Activated T-cell treated with anti-CD3 and anti-CD28 coated beads, Interleukin-2, amount 50 U/mL, for 48 hours (primary cell): ENCODE measurements around the gene MAP1B.

Experiments used
- DNase-seq, 2 experiments: peaks; one replicate each; pipeline ENCODE4 v3.0.0-alpha.2; 2020

The MAP1B gene

DNA sequence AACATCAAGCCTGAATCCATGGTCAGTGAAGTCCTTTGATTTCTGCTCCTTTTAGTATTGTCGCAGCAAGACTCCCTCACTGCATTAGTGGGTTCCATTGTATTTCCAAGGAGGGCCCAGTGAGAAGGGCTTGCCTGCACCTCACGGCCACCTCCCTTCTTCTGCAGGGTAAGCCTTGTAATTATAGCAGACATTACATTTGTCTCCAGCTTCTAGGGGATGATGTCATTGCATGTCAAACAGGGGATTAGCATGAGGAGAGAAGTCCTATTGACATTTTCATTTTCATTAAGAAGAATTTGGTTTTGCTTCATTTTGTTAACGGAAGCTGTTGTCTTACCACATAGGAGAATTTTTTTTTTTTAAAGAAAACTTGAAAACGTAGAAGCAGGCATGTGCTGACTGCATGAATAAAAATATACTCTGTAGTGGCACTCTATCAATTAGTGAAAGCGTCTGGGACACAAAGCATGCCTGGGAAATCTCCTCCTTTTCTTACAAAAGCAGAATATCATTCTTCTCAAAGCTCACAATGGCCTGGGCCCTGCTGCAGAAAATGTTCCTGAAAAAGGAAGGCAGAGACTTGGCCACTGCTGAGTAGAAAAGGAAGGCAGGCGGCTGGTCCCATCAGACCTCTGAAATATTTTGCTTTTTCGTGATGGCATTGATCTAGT is 27.1 kb downstream of the MAP1B start:
- DNase-seq = no peak

DNA sequence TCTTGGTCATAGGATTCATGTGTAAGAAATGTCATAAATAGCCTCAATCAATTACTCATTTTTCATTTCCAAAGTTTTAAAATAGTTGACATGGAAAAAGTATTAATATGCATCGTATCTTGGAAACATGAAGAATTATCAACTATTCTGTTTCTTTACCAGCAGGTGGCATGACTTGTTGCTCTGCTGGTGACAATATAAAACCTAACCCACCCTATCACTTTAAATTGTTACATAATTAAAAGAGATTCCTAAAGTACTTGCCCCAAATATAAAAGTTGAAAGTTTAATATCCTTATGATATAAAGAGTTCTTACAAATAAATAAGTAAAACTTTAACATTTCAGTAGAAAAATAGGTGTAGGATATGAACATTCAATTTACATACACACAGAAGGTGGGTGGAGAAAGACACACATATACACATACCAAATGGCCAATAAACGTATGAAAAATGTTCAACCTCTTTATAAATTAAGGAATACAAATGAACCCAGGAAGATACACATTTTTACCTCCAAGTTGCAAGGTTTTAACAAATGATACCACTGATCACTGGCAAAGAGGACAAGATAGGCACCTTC is 30.6 kb downstream of the MAP1B start:
- no peak for DNase-seq

DNA sequence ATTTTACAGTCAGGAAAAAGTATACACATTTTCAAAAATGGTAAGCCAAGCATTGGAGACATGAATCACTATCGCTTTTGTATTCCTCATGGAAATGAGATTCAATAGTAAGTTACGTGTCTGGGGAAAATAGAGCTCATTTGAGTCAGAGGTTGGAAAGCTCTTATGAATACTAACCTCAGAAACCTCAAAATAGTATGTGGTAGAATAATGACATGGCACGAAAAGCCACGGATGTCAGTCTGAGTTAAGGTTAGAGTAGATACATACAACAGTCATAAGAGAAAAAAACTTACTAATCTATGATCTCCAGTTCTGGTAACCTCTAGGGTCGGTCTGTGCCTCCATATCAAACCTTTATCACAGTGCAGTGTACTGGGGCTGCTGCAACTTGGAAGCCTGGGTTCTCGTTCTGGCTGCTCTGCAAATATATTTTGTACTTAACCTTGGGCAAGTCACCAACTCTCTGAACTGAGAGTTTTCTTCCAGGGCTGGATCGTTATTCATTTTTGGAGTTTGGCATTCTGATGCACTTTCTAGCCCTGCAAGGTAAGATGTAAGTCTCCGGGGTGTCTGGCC is 31.8 kb downstream of the MAP1B start:
- DNase-seq = peak; percentile 37 to 46

DNA sequence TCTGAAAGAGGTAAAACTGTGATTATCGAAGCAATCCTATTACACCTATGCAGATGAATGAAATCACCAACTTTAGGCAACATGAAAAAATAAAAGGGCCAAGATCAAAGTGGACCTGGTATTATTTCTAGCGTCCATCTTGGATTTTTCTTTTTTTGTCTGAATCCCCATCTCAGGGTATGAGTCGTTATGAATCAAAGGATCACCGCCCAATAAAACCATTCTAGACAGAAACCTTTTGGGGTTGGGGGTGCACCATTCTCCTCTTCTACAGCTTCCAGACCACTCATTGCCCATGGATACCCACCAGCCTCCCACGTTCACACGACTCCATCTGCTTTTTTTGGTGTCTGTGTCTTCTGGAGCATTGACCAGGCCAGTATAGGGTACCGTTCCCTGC is 33.4 kb downstream of the MAP1B start:
- no peak for DNase-seq

GRCh38 chr5:72141440-72142355 is 34.4 kb downstream of the MAP1B start:
- DNase-seq = no peak

- no peak for DNase-seq
These were observed 37.5 kb downstream of the MAP1B start for GRCh38 chr5:72144762-72145161.

- DNase-seq = no peak
These were observed 38.1 kb downstream of the MAP1B start for GRCh38 chr5:72145348-72145747.

- no peak for DNase-seq
These were observed 38.8 kb downstream of the MAP1B start for GRCh38 chr5:72146056-72146455.

- DNase-seq = no peak
These were observed 40.3 kb downstream of the MAP1B start for GRCh38 chr5:72147569-72147968.

- DNase-seq = no peak
These were observed 42.5 kb downstream of the MAP1B start for GRCh38 chr5:72149742-72150141.

DNA sequence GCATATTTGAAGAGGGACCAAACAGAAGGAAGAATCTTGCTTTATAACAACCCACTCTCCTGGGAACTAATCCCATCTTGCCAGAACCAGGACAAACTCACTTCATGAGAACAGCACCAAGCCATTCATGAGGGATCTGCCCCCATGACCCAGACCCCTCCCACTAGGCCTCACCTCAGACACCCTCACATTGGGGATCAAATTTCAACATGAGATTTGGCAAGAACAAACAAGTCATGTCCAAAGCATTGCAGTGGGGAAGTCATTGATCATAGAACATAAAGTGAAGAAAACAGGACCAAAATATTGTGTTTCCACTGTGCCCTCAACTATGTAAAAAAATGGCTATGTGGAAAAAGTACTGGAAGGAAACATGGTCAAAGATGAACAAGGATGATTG is 43.9 kb downstream of the MAP1B start:
- no peak for DNase-seq

- no peak for DNase-seq
These were observed 44.4 kb downstream of the MAP1B start for GRCh38 chr5:72151646-72152045.

- DNase-seq = no peak
These were observed 45.3 kb downstream of the MAP1B start for GRCh38 chr5:72152545-72152944.

GRCh38 chr5:72153551-72153950 is 46.3 kb downstream of the MAP1B start:
- DNase-seq = no peak

DNA sequence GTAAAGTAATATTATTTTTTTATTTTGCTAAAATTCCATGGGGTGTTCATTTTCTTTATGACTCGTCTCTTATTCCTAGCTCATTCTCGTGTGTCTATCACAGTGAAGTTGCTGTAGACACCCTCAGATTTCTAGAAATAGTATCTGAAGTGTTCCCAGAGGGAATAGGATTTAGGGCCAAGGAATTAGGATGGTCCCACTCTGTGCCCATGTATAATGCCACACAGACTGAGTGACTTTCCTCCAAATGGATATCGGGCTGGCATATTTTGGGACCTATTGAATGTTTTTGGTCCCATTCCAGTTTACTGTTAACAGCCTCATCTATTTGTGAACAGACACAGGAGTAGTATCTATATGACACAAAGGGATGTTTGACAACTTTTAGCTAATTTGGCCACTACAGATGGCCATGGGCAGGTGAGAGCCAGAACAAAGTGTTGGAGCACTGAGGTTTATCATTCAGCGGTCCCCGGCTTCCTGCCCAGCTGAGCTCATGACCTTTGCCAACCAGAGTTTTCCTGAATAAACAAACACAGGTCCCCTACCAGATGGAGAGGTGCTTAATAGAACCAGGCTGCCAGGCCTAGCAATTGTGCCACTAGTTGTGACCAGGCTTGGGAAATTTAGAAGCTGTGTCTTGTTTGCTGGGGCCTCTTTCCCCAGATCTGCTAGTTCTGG is 46.9 kb downstream of the MAP1B start:
- no peak for DNase-seq

DNA sequence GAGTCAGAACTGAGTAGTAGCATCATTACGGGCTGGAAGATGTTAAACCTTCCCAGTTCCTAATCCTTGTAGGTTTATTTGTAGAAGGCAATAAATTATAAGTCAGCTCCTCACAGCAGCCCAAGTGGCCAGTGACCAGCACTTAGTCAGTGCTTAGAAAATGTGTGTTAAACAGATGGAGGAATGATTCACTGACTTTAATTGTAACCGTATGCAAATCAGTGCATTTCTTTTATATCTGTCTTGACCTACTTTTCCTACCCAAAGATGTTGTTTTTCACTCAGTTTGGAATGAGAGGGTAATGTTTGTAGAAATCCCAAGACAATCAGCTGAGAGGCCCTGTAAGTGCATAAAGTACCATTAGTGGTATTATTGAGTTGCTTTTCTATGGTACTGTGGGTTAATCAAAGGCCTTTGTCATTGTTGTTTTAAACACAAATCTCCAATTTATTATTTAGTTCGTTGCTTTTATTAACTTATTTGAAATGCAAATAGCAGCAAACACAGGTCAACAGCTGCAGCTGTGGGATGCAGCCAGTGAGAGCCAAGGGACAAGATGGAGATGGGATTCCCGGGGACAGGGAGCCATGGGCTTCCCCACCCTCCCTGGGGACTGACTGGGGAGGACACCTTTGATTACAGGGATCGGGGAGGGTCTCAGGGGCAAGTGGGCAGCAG is 49.8 kb downstream of the MAP1B start:
- no peak for DNase-seq

GRCh38 chr5:72157625-72157962 is 50.3 kb downstream of the MAP1B start:
- DNase-seq = no peak

DNA sequence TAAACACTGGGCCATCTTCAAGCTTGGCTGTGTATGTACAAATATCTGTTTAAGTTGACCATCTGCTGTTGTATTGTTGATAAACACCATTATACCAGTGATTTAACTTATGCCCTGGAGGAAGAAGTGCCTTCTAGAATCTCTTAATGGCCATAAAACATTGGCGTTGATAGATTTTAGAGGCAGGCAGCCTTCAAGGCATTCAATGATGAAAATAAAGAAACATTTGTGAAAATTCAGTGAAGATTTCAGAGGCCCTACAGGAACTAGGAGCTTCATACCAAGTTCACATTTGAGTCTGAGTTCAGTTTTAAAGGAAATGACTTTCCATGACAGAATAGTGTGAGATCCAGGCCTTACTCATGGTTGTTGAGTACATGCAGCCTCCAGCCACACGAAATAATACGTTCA is 52.2 kb downstream of the MAP1B start:
- no peak for DNase-seq

DNA sequence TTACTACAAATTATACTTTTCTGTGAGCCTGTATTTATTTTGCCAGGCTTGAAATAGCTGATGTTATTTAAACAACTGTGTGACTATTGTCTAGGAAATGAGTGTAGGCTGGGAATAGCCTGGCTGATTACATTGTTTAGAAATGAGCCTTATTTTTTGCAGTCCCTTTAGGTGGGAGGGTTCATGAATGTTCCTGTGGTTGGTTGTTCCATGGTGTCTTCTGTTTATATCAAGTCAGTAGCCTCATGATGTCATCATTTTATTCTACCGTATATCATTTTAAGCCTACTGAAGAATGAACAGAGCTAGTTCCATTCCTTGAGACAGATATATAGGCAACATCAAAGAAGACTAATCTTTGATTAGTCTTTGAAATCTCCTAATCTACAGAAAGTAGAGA is 53.1 kb downstream of the MAP1B start:
- DNase-seq = no peak

DNA sequence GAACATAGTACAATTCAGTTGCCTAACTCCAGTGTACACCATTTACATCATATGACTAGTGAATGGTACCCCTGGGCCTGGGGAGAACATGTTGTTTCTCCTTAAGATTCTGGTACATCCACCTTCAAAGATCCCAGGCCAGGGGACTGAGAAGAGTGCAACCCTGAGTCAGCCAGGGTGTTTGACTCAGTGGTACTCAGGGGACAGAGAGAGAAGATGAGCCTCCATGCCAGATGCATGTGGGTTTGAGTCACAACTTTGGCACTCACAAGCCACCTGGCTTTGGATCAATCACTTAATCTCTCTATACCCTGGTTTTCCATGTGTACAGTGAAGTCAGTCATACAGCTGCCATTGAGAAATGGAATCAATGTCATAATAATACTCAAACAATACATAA is 53.7 kb downstream of the MAP1B start:
- no peak for DNase-seq

DNA sequence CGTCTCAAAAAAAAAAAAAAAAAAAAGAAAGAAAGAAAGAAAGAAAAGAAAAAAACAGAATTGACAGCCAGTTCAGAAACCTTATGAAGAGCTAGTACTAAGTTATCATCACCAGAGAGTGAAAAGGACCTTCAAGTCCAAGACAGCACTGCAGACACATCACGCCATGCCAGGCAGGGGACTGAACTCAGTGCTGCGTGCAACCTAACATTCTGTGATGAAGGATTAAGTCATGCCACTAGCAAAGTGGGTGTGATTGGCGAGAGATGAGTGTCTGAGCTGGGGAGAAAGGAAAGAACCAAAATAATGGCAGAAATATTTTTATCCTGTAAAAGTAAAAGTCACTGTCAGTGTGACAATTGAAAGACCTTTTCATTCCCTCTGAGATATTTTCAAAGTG is 54.7 kb downstream of the MAP1B start:
- DNase-seq = no peak

- DNase-seq = no peak
These were observed 56.2 kb downstream of the MAP1B start for GRCh38 chr5:72163349-72163983.
